NCI-H1092 (cell line): Measurements from ENCODE around the gene OR9A2.
"Not testable (repeated sequence)": the region's sequence is repeated elsewhere in the genome, so short reads cannot be mapped to it uniquely, and the experiment has no call there.

ENCODE experiments used
- DNase-seq: peaks from one replicate; lab custom pipeline; 2025; lab: John Stamatoyannopoulos, UW

The OR9A2 gene

GRCh38 chr7:143018931-143019330 lies 8.0 kb downstream of the OR9A2 start:
- DNase-seq: no peak

DNA sequence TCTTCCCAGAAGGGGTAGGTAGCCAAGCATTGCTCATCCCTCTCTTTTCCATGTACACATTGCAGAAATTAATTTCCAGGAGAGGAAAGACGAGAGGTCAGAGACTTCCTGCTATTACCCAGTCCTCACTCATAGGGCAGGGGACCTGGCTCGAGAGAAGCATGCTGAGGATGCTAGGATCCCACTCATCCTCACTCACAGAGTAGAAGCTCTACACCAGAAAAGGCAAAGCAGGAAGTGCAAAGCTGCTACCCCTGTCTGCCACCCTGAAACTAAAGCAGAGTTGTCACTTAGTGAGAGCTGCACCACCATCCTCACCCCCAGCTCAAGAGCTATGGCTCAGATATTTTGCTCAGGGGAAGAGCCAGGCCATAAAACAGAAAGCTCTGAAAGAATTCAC lies 9.9 kb downstream of the OR9A2 start:
- DNase-seq: no peak

DNA sequence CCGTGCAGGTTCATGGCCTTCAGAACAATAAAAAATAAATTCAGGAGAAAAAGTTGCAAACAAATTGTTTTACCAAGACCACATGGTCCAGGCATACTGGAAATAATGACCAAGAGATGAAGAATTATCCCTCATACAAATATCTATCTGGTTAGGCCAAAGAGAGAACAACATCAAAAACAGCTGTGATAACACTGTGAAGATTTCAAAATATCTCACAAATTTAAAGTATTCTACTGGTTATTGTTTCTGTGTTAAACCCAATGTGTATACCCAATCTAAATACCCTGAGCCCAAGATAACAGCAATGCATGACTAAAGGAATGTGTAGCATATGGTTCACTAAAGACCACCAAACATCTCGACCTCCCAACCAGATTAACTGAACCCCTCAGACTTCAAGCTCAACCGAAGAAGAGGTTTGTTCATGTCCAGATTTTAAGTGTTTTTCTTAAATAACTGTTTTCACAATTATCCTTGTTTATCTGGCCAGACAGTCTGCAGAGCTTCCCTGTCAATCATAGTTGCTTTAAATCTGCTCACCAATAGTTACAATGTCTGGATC lies 10.9 kb downstream of the OR9A2 start:
- no peak for DNase-seq

- no peak for DNase-seq
These were observed 11.8 kb downstream of the OR9A2 start for GRCh38 chr7:143015084-143015483.

GRCh38 chr7:143013893-143014292 lies 13.0 kb downstream of the OR9A2 start:
- no peak for DNase-seq

- DNase-seq: no peak
These were observed 13.5 kb downstream of the OR9A2 start for GRCh38 chr7:143013473-143013872.

DNA sequence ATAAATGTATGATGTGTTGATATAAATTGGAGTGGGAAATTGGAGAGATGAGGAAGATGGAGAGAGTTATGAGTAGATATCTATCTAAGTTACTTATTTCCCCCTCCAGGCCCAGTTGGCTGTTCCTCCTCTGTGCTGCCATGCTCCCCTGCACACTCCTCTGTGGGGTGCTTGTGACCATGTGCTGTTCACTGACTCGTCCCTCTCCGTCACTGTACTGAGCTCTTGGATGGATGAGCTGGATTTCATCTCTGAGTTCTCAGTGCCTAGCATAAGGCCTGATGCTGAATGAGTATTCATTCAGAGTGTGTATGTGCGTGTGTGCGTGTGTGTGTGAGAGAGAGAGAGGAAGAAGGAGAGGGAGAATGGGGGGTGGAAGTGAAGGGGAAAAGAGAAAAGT lies 14.5 kb downstream of the OR9A2 start:
- no peak for DNase-seq

- no peak for DNase-seq
These were observed 14.9 kb downstream of the OR9A2 start for GRCh38 chr7:143012001-143012400.

DNA sequence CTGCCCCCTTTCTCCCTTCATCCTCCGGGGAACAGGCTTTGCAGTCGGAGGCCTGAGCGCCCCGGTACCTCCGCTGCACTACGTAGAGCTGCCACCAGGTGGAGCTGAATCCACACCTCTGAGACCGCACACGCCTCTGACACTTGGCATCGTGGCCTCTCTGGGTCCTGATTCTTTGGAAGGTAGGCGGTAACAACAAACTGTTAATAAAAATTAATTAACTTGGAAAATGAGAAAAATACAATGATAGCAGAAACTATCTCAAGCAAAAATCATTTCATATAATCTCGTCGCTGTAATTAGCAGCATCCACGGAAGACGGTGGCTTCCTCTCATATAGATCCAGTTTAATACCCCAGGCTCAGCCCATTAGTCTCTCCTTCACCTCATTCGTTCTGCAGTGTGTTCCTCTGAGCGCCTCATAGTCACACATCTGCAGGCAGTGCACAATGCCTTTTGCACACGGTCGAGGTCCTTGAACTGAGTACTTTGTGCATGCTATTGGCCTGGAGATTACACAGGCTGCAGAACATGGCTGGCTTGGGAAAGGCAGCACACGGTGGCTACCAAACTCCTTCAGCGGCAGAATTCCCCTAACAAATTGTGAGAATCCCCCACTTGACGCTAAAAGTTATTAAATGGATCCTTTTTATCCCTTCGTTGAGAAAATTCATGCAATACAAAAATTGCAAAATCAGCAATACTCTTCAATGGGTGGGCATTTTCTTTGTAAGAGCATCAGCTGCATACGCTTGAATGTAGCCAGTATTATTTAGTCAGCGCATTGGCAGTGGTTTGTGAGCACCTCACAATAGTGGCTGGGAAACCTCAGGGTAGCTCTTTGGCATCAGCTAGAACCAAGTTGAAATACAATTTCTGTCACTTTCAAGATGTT lies 18.7 kb downstream of the OR9A2 start:
- DNase-seq: peak; percentile 80

DNA sequence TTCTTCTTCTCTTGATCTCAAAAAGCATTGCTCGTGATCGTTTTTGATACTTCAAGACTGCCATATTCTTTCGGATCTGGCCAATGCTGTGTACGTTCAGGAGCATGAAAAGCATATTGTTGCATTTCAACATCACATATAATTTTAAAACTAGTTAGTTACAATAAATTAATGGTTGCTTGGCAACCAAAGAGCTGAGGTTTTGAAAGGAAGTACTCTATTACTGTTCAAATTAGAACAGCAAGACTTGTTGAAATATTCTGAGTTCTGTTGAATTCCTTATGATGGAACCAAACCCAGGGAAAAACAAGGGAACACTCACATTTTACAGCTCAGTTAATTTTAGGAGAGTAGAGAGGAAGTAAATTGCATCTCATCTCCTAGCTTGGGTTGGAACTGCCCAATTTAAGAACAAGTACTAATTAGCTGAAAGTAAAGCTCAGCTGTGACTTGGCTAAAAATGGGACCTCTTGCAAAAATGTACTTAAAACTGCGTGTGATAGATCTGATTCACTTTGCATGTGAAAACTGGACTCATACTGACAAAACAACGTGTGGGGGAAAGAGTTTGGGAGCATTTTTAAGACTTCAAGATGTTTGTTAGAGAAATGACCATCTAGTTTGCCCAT lies 21.2 kb downstream of the OR9A2 start:
- DNase-seq: no peak

DNA sequence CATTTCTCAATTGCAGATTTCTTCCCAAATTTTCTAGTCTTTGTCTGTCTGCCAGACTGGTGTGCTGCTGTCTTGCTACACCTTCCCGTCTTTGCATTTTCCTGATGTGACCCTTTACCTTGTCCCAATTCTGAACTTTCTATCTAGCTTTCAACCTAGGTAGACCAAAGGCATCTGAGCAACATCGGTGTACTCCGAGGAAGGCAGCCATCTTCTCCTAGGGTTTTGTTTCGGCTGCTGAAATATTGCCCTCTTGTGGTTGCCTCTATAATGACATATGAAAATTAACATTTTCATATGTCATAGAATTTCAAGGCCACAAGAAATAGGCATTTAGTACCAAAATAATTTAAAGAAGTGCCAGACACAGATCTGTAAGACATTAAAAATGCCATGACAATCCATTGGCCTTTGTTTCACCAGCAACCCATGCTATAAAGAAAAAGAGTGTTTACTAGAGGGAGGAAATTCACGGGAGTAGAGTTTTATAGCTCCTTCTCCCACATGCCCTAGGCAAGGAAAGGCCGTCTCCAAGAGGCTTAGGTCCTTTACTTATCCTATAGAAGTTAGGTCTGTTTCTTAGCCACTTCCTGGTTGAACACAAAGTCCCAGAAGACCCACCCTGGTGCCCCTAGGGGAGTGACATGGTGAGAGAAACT lies 23.4 kb downstream of the OR9A2 start:
- peak; percentile 42 for DNase-seq

DNA sequence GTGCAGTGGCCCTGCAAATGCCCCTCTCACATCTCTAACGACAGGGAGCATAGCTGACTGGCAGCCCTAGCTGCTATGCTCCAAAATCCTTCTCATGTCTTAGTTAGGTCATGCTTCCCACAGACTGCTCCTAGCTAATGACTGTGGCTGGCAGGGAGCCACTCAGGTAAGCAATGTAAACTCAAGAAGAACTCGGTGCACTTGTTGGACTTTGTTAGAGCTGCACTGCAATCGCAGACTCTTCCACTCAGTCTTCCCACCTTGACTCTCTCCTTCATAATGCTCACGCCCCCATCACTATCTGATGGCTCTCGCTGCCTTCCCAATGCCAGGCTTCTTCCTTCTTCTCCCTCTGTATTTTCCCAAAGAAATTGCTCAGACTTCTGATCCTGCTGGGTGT lies 24.0 kb downstream of the OR9A2 start:
- DNase-seq: no peak

- DNase-seq: no peak
These were observed 24.8 kb downstream of the OR9A2 start for GRCh38 chr7:143002106-143002505.

GRCh38 chr7:143000648-143001047 lies 26.3 kb downstream of the OR9A2 start:
- DNase-seq: no peak

DNA sequence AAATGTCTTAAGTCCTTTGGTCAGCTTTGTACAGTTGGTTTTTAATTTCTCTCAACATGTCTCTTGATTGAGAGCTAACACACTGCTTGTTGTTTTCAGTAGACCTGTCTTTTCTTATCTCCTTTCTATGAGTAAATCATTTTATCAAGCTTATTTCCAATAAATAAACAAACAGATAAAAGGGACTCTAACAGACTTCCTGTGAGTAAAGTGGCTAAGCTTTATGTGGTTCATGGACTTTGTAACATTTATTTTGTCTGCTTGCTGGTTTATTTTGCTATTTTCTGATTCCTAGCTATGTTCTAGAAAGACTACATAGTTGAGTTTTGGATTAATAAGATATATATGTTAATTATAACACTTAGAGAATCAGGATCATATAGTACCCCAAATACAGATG lies 27.1 kb downstream of the OR9A2 start:
- no peak for DNase-seq

DNA sequence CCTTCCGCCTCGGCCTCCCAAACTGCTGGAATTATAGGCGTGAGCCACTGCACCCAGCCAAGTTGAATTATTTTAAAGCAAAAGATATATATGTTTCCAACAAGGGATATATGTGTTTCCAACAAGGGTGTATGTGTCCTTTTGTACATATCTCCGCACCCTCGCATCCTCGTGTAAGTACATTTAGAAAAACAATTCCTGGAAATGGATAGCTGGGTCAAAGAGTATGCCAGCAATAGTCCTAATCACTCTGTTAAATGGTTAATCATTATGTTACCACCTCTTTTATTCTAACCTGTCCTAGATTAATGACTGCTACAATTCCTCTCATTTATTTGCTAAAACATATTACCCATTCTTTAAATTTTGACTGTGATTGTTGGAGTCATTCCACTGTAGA lies 28.0 kb downstream of the OR9A2 start:
- no peak for DNase-seq

GRCh38 chr7:142997456-142997989 lies 29.4 kb downstream of the OR9A2 start:
- DNase-seq: no peak

- no peak for DNase-seq
These were observed 34.5 kb downstream of the OR9A2 start for GRCh38 chr7:142992427-142992826.

DNA sequence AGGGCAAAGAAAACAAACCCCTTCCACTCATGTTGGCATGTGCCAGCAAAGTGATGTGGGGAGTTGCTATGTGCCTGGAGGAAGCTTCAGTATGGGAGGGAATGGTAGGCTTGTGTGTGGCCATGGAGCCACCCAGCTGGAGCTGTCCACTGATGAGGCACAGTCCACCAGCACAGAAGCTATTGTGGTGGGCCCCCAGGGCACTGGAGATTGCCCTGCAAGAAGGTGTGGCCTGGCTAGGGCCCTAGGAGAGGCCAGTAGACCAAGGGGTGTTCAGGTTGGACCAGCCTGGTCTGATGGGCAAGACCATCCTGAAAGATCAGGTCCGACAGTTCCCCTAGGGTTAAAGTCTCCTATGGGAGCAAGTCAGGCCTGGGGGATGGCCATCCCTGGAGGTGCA lies 42.6 kb downstream of the OR9A2 start:
- no peak for DNase-seq

GRCh38 chr7:142983825-142984224 lies 43.1 kb downstream of the OR9A2 start:
- no peak for DNase-seq

GRCh38 chr7:142978402-142978801 lies 48.5 kb downstream of the OR9A2 start:
- DNase-seq: not testable (repeated sequence)
